Erythroblast (primary cell): ENCODE results near the gene MAPK12.

Experiments
- GATA1 ChIP-seq: IDR thresholded peaks from 2 replicates; pipeline ENCODE4 v1.6.1; 2011; ENCODE audit warnings: low read depth, mild to moderate bottlenecking, control low read depth, low read length, moderate library complexity
- POLR2A ChIP-seq: IDR thresholded peaks from 2 replicates; pipeline ENCODE4 v1.6.1; 2011; ENCODE audit warnings: mild to moderate bottlenecking, low read length

- TF ChIP-seq POLR2A: no peak
- TF ChIP-seq GATA1: no peak
Observed at GRCh38 chr22:50302564-50302963, 41.1 kb upstream of the MAPK12 start.
